UCSD-AML1 (cell line): ENCODE results near the gene EMID1.
"Not testable (repeated sequence)": the region's sequence is repeated elsewhere in the genome, so short reads cannot be mapped to it uniquely, and the experiment has no call there.

ENCODE experiments used
- DNase-seq: peaks from one replicate; lab custom pipeline; 2025; ENCODE audit not compliant: unreplicated experiment; lab: John Stamatoyannopoulos, UW

The EMID1 gene

DNA sequence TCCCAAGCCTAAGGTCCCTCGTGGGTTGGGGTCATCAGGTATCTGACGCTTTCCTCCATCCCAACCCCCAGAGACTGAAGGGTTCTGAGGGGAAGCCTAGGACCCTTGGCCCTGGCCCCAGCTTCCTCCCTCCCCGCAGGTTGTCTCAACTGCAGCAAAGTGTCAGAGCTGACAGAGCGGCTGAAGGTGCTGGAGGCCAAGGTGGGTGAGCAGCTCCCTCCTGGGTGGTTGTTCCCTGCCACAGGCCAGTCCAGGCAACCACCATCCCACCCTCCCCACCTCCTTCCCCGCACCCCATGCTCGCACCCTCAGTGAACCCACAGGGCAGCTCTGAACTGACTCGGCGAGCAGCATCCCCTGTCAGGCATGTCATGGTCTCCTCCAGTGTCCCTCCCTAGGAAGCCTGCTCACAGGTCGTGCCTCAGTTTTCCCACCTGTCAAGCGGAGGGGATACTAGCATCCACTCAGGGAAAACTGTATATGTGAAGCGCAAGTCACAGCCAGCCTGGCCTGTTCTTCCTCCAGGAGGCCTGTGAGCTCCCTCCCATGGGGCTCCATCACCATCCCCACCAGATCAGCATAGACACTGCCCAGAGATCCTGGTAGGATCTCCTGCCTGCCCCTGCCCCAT, 20.8 kb downstream of the EMID1 start:
- no peak for DNase-seq

DNA sequence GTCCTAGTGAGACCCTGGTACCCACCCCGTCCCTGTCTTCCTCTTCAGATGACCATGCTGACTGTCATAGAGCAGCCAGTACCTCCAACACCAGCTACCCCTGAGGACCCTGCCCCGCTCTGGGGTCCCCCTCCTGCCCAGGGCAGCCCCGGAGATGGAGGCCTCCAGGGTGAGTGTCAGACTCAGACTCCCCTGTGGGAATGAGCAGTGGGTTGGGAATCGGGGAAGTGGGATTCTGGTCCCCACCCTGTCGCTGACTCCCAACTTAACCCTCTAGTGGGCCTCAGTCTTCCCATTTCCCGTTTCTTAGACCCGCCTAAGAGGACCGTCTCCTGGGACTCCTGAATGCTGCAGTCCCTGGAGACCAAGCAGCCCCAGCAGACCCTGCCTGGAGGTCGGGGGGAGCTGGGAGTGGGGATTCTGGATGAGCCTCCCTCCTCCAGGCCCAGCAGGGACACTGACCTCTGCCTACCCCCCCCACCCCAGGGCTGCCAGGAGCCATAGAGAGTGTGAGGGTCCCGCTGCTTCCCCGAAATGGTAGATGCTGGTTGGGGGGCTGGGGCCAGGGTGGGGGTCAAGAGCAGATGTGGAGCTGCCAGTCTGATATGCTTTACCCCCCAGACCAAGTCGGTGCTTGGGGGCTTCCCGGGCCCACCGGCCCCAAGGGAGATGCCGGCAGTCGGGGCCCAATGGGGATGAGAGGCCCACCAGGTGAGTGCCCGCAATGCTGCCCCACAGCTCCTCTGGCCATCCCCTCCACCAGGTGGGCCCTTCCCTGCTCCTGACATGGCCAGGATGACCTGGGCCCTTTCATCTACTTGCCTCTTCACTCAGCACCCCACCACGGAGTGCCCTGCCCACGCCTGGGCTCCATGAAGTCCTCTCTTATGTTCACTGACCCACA, 25.5 kb downstream of the EMID1 start:
- DNase-seq: no peak

GRCh38 chr22:29231971-29232959, 26.6 kb downstream of the EMID1 start:
- no peak for DNase-seq

DNA sequence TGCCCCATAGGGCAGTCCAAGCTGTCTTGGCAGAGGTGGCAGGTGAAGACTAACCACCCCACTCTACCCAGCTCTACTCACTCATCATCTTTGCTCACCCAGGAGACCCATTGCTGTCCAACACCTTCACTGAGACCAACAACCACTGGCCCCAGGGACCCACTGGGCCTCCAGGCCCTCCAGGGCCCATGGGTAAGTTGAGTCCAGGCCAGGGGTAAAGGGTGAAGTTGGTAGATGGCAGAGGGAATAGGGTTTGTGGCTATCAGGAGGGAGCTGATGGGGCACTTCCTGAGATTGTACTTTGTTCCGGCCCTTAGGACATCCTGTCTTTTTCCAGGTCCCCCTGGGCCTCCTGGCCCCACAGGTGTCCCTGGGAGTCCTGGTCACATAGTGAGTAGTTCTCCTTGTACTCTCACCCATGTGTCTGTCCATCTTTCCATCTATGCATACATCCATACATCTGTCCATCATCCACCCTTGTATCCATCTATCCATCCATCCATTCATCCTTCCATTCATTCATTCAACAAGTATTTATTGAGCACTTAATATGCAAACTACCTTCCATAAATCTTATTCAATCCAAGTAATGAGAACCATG, 27.7 kb downstream of the EMID1 start:
- DNase-seq: no peak

- not testable (repeated sequence) for DNase-seq
These were observed 34.8 kb downstream of the EMID1 start for GRCh38 chr22:29240481-29240880.

- DNase-seq: no peak
These were observed 38.3 kb downstream of the EMID1 start for GRCh38 chr22:29243874-29244446.

- DNase-seq: no peak
These were observed 39.3 kb downstream of the EMID1 start for GRCh38 chr22:29244785-29245625.

DNA sequence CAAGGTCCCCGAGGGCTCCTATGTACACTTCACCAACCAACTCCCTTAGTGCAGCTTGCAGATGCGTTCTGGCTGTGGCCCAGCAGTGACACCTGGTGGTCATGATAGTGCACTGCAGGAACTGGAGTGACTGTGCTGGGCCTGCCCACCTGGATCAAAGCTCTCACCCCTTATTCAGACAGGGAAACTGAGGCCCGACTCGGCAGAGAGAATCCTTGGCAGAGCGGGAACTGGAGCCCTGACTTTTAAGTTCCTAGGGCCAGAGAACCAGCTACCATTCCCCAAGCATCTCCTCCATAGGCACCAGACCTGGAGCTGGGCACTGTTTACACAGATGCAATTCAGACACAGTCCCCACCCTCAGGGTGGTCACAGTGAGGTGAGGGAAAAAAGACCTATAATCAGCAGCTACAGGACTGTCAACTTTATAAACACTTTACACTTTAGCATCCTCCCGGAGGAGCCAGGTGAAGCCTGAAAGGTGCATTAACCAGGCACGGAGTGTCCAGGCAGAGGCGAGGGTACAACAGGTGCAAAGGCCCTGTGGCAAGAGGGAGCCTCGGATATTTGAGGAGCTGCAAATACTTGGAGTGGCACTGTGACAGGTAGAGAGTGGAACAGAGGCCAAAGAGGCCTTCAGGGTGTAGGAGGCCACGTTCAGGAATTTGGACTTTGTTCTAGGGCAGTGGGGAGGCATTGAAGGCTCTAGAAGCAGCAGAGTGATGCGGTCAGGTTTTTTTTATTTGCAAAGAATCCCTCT, 40.1 kb downstream of the EMID1 start:
- DNase-seq: peak; percentile 67

GRCh38 chr22:29247891-29248290, 42.2 kb downstream of the EMID1 start:
- not testable (repeated sequence) for DNase-seq

- DNase-seq: no peak
These were observed 45.6 kb downstream of the EMID1 start for GRCh38 chr22:29251265-29251664.

- no peak for DNase-seq
These were observed 46.5 kb downstream of the EMID1 start for GRCh38 chr22:29251981-29252911.

DNA sequence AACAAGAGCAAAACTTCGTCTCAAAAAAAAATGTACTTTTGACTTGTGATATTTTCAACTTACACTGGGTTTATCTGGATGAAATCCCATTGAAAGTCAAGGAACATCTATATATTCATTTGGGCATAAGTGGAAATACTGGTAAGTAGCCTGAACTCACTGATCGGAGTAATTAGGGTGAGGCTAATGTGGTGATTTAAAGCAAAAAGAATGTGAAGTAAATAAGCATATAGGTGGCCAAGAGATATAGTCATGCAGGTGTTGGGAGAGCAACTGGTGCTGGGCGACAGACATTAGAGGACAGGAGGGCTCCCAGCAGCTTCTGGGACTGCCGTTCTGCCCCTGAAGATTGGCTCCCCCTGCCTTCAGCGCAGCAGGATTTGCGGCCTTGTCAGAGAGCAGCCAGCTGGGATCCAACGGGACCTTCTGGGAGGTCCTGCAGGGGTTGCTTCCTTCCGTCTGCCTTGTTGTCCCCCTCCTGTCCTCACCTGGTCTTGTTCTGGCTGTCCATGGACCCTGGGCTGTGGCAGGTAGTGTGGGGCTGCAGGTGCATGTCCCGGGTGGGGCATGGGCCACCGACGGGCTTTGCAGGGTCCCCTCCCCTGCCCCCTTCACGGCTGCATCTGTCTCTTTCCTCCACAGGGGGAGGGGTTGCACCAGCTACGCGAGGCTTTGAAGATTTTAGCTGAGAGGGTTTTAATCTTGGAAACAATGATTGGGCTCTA, 48.0 kb downstream of the EMID1 start:
- no peak for DNase-seq

DNA sequence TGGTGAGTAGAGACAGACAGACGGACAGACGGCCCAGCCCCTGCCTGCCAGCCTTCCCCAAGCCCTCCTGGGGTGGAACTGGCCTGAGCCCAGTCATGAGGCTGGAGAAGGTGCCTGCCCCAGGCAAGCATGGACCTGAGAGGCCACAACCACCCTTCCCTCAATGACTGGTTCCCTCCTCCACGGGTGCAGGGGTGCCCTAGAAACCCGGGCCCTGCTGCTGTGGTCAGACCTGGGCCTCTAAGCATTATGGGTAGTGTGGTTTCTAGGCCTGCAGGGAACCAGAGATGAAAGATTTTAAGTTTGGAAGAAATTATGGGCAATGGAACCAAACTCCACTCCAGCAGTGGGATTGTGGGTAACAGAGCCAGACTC, 48.6 kb downstream of the EMID1 start:
- no peak for DNase-seq

GRCh38 chr22:29255064-29255621, 49.4 kb downstream of the EMID1 start:
- DNase-seq: no peak

GRCh38 chr22:29256606-29257325, 51.1 kb downstream of the EMID1 start:
- DNase-seq: no peak

DNA sequence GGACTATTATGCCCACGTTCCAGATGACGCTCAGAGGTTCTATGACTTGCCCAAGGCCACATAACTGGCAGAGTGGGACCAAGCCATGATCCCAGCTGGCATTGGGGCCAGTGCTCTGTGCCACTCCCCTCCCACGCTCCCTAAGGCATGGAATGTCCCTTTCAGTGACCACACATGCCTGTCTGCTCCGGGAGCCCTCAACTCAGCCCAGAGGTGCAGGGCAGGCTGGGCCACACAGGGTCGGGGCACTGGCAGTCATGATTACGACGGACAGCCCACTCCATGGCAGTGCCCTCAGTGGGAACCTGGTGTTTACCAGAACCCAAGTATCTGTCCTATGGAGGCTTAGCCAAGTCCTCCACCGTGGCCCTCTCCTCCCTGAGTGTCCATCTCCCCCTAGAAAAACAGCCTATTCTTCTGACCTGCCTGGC, 52.1 kb downstream of the EMID1 start:
- no peak for DNase-seq
